HG03095 (cell line): Measurements from ENCODE around the gene OR2A7.
"Not testable (repeated sequence)": the region's sequence is repeated elsewhere in the genome, so short reads cannot be mapped to it uniquely, and the experiment has no call there.

Source experiments
- ATAC-seq: cut with Tn5 transposase; IDR thresholded peaks from one replicate; pipeline ENCODE4 v1.9.1; 2021; ENCODE audit warnings: moderate library complexity; ENCODE audit not compliant: unreplicated experiment

The OR2A7 gene, protein sequence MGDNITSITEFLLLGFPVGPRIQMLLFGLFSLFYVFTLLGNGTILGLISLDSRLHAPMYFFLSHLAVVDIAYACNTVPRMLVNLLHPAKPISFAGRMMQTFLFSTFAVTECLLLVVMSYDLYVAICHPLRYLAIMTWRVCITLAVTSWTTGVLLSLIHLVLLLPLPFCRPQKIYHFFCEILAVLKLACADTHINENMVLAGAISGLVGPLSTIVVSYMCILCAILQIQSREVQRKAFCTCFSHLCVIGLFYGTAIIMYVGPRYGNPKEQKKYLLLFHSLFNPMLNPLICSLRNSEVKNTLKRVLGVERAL

GRCh38 chr7:144264692-144265091 lies at the start of gene OR2A7:
Gene OR2A7 (minus strand): TSS chr7:144264792. CDS start chr7:144259628, 5,164 bp downstream.
- ATAC-seq = not testable (repeated sequence)

- ATAC-seq = not testable (repeated sequence)
These were observed 47.4 kb upstream of the OR2A7 start, which contains the start of gene OR2A1 for GRCh38 chr7:144311872-144312469. Gene OR2A1 (plus strand): TSS chr7:144312419. CDS start chr7:144318125, 5,706 bp downstream.

GRCh38 chr7:144311218-144311617 lies 46.6 kb upstream of the OR2A7 start:
- ATAC-seq = not testable (repeated sequence)

GRCh38 chr7:144309702-144310101 lies 45.1 kb upstream of the OR2A7 start:
- ATAC-seq = not testable (repeated sequence)

- ATAC-seq = not testable (repeated sequence)
These were observed 40.6 kb upstream of the OR2A7 start for GRCh38 chr7:144305156-144305555.

GRCh38 chr7:144303607-144304006 lies 39.0 kb upstream of the OR2A7 start:
- ATAC-seq = not testable (repeated sequence)

DNA sequence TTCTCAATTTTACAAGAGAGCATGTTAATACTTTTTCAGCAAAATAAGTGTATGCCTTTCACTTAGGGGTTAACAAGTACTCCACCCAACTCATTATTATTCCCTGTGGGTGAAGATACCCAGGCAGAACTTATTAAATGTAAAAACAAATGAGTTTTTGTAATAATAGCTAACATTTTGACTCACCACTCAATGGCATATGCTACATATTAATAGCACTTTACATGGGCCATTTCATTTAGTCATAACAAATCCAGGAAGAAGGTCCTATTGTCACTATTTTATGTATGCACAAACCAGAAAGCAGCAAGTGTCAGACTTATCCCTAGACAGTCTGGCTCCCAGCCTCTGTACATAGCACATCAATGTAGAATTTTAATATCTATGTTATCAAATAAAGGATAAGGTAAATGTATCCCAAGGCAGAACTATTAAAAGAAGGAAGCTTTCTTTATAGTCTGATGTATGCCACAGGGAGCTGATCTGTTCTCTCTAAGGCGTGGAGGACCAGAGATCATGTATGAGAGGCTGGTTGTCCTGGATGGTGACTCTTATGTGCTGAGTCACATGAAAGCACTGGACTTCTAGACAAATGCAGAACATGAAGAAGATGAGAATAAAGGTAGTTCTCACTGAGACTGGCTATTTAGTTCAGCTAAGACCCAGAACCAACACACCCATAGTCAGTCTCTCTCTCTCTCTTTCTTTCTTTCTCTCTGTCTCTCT lies 38.1 kb upstream of the OR2A7 start:
- ATAC-seq = not testable (repeated sequence)

- ATAC-seq = peak; percentile 68
These were observed 29.4 kb upstream of the OR2A7 start for GRCh38 chr7:144293794-144294499.

GRCh38 chr7:144292384-144293161 lies 28.0 kb upstream of the OR2A7 start:
- not testable (repeated sequence) for ATAC-seq

- not testable (repeated sequence) for ATAC-seq
These were observed 27.0 kb upstream of the OR2A7 start for GRCh38 chr7:144291607-144292006.

- not testable (repeated sequence) for ATAC-seq
These were observed 22.7 kb upstream of the OR2A7 start for GRCh38 chr7:144287171-144287784.

- ATAC-seq = not testable (repeated sequence)
These were observed 19.1 kb upstream of the OR2A7 start for GRCh38 chr7:144283716-144284115.

DNA sequence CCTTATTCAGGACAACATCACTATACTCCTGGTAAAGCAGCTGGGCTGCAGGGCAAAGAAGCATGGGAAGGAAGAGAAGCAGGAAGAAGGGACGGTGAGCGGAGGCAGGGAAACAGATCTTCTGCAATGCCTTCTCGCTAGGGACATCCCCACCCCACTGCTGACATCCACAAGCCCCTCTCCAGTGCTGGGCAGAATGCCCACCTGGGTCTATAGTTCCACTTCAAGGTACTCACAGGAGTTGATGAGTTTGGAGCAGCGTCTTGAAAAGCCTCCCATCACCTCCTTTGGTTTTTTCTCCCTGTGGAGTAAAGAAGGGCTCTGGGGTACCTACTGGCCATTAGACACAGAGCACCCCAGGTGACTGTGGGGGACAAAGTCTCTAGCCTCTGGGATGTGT lies 17.9 kb upstream of the OR2A7 start:
- ATAC-seq = not testable (repeated sequence)

DNA sequence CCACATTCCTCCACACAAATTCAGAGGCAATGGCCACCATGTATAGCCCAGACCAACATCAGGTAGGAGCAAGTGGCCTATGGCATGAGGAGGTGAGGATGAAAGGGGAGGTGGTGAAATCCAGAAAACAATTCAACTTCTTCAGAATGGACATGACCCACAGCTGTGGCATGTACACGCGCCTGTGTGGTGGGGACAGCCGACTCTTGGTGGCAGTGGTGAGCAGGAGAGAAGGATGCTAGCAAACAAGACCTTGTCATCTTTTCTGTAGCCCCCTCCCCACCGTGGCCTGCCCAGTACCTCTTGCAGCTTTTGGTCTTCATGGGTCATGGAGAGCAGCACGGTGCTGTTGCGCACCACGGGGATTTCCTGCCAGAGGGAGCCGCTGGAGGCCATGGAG lies 17.4 kb upstream of the OR2A7 start:
- ATAC-seq = not testable (repeated sequence)

DNA sequence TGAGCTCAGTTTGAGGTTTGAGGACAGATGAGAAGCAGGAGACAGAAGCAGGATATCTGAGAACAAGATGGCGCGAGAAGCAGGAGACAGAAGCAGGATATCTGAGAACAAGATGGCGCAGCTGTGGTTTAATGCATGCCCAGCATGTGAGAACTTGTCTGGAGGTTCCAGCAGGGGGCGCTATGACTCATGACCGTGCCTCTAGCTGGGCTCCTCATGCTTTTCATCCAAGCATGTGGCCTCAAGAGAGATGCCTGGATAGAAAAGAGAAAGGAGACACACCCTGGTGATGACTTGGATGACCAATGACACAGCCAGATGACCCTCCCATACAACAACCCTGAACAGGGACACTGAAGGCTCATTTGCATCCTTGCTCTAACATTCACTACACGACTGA lies 15.4 kb upstream of the OR2A7 start:
- not testable (repeated sequence) for ATAC-seq

- not testable (repeated sequence) for ATAC-seq
These were observed 10.7 kb upstream of the OR2A7 start for GRCh38 chr7:144275281-144275680.

DNA sequence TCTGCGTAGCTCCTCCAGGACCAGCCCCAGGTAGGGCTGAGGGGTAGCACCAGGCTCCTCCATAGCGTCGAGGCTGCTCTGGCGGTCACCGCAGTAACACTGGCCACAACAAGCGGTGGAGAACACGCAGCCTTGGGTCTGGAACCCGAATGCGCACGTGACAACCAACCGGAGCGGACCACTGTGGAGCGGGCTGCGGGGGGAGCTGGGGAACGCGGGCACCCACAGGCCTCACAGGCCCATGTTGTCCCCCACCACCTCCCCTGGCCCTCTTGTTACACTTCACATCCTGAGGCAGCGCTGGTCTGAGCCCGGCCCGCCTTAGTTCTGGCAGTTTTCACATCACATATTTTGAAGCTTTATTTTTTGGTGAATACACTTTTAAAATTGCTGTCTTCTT lies 4.6 kb upstream of the OR2A7 start, which contains the start of gene CTAGE8:
Gene CTAGE8 (minus strand): TSS at position 101 of the 400 bp plus-strand sequence. CDS start 38 bp downstream, at position 63.
- not testable (repeated sequence) for ATAC-seq

DNA sequence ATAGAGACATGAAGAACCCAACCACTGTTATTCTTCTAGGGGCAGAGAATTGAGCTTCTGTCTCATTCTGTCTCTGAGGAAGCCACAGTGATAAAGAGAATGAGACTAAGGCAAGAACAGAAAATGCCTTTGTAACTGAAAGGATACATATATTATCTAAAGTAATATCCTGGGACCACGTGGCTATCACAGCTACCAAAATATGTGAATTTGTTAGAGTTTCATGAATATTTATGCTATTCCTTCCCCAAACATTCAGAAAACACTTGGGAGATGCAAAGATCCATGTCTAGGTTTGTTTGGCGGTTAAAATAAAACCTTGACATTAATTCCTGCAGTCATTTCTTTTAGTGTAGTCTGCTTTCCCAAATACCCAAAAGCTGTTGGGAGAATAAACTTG lies 2.5 kb downstream of the OR2A7 start:
- ATAC-seq = not testable (repeated sequence)

- not testable (repeated sequence) for ATAC-seq
These were observed 5.5 kb downstream of the OR2A7 start for GRCh38 chr7:144259067-144259466.
